HepG2 (cell line): ENCODE measurements around the gene PPM1H. TPM values are rescaled to one million over a fixed set of nuclear protein-coding genes. Genes with fewer than 3 reads are reported as not detected.

Experiments
- ATAC-seq: fragments of 200-7000 bp; cut with Tn5 transposase; 3 replicates; pipeline ENCODE4 v1.9.1; 2020; ENCODE audit warnings: mild to moderate bottlenecking, moderate library complexity
- BruUV-seq: library from RNA; stranded (reverse); fragments of 400-500 nt; replicated peaks from 2 replicates; lab custom pipeline; 2021; lab: Mats Ljungman, UMichigan
- CTCF ChIA-PET: fragments of 300-600 bp; formaldehyde crosslinking; extraction: SDS; loops from one replicate; lab custom pipeline; 2021; ENCODE audit warnings: low total read pairs, inconsistent platforms, low intra/inter-chr PET ratio; lab: Yijun Ruan, JAX
- POLR2A ChIA-PET: fragments of 350-600 bp; sonication (Branson Sonifier 250); formaldehyde crosslinking; loops from one replicate; lab custom pipeline; 2020; ENCODE audit warnings: antibody characterized with exemption, inconsistent platforms; lab: Yijun Ruan, JAX
- DNase-seq: peaks from one replicate; pipeline ENCODE4 v3.0.0-alpha.2; 2015; ENCODE audit warnings: low spot score
- FAIRE-seq: peaks from 3 replicates; lab custom pipeline; 2011; peaks lifted over from hg19 to GRCh38; lab: Jason Lieb, UNC
- H2AFZ ChIP-seq: one replicate; pipeline ENCODE4 v1.6.1; 2011; ENCODE audit warnings: low read length, inconsistent platforms
- H3K27ac ChIP-seq: fragments of 300-600 bp; 3 replicates; pipeline ENCODE4 v1.8.0; 2011; ENCODE audit warnings: mixed run types, mild to moderate bottlenecking, mixed read lengths, low read length, inconsistent platforms; ENCODE audit not compliant: insufficient read depth; ENCODE audit errors: extremely low read length
- H3K27me3 ChIP-seq, 2 experiments: fragments of 200-600 bp in 1 of 2; 2 replicates in 1 of 2; 3 replicates in 1 of 2; pipeline versions ENCODE4 v1.6.0 to v1.8.0; 2011; ENCODE audit warnings: low read length in 2 of 2, mild to moderate bottlenecking in 2 of 2, moderate library complexity in 2 of 2, inconsistent platforms in 1 of 2; ENCODE audit not compliant: insufficient read depth in 2 of 2, control insufficient read depth in 1 of 2
- H3K36me3 ChIP-seq, 2 experiments: fragments of 200-600 bp in 1 of 2; replicated peaks in 1 of 2; 2 replicates in 1 of 2; 3 replicates in 1 of 2; pipeline versions ENCODE4 v1.5.1 to v1.8.0; 2011; ENCODE audit warnings: low read length in 2 of 2, inconsistent platforms in 1 of 2; ENCODE audit not compliant: insufficient read depth in 2 of 2, control insufficient read depth in 1 of 2
- H3K4me1 ChIP-seq: 2 replicates; pipeline ENCODE4 v1.5.1; 2012; ENCODE audit warnings: low read length, inconsistent platforms; ENCODE audit not compliant: insufficient read depth
- H3K4me2 ChIP-seq: 2 replicates; pipeline ENCODE4 v1.6.0; 2011; ENCODE audit warnings: low read depth, low read length, inconsistent platforms
- H3K4me3 ChIP-seq, 3 experiments: fragments of 200-600 bp in 1 of 3; sonication (generic), shearing (Covaris generic) in 1 of 3; replicated peaks in 1 of 3; 2 replicates each; pipeline ENCODE4 v1.5.1; 2011 to 2016; ENCODE audit warnings: low read length in 3 of 3, inconsistent platforms in 2 of 3, low read depth in 2 of 3, mild to moderate bottlenecking in 2 of 3, control low read depth in 1 of 3, mixed read lengths in 1 of 3; ENCODE audit not compliant: insufficient read depth in 1 of 3
- H3K79me2 ChIP-seq: one replicate; pipeline ENCODE4 v1.6.1; 2011; ENCODE audit warnings: low read length, inconsistent platforms; ENCODE audit not compliant: insufficient read depth
- H3K9ac ChIP-seq: 2 replicates; pipeline ENCODE4 v1.6.0; 2011; ENCODE audit warnings: mild to moderate bottlenecking, low read depth, low read length, inconsistent platforms; ENCODE audit not compliant: insufficient read depth
- H3K9me3 ChIP-seq: 2 replicates; pipeline ENCODE4 v1.5.1; 2012; ENCODE audit warnings: mild to moderate bottlenecking, low read length
- H4K20me1 ChIP-seq: 2 replicates; pipeline ENCODE4 v1.6.0; 2011; ENCODE audit warnings: inconsistent platforms, mild to moderate bottlenecking, low read length, moderate library complexity; ENCODE audit not compliant: insufficient read depth
- CC2D1A ChIP-seq: sonication (generic); formaldehyde crosslinking; IDR thresholded peaks from 2 replicates; pipeline ENCODE4 v1.8.1; 2023; ENCODE audit warnings: mild to moderate bottlenecking, missing genetic modification reagents
- CENPX ChIP-seq: sonication (generic); formaldehyde crosslinking; IDR thresholded peaks from 2 replicates; pipeline ENCODE4 v1.9.0; 2021; ENCODE audit warnings: mild to moderate bottlenecking, missing genetic modification reagents, moderate library complexity
- FOXK1 ChIP-seq: sonication (generic); formaldehyde crosslinking; IDR thresholded peaks from 2 replicates; pipeline ENCODE4 v1.4.0; 2020; ENCODE audit warnings: low read depth, missing genetic modification reagents, borderline replicate concordance
- TBX2 ChIP-seq: sonication (generic); formaldehyde crosslinking; IDR thresholded peaks from 2 replicates; pipeline ENCODE4 v1.5.0; 2020; ENCODE audit warnings: missing genetic modification reagents, mild to moderate bottlenecking, borderline replicate concordance
- WGBS: methylation state at CpG from one replicate; pipeline ENCODE4 v1.1.6; 2017; ENCODE audit warnings: low lambda C conversion rate; 5-methylcytosine and 5-hydroxymethylcytosine counted together
- in situ Hi-C: cut with HindIII; loops from 2 replicates; pipeline ENCODE4 v1.10.0; 2017; ENCODE audit warnings: low pct_unique_long_range_greater_than_20kb; ENCODE audit not compliant: extremely low pct_ligation_motif_present
- intact Hi-C: fragments of 100-400 bp; cut with micrococcal nuclease; formaldehyde crosslinking; loops from one replicate; pipeline ENCODE4 v1.10.0; 2022; ENCODE audit not compliant: unreplicated experiment
- polyA plus RNA-seq, 8 experiments: library from polyadenylated mRNA; depleted of rRNA in 3 of 8; stranded (reverse) in 7 of 8; unstranded in 1 of 8; fragments of >200 nt; fragmentation: Illumina TruSeq in 4 of 8; extraction: Trizol in 4 of 8; gene quantifications; 2 replicates each; pipeline versions ENCODE4 v1.2.1 to v1.2.3, GENCODE V29; 2011 to 2016; ENCODE audit warnings: low read depth in 4 of 8, missing spikeins in 1 of 8, mixed read lengths in 1 of 8; ENCODE audit not compliant: insufficient read depth in 1 of 8
- total RNA-seq, 5 experiments: library from RNA; depleted of rRNA; stranded (reverse); fragments of >200 nt; fragmentation: Illumina TruSeq; extraction: Trizol; gene quantifications; 2 replicates each; pipeline ENCODE4 v1.2.3, GENCODE V29; 2016; ENCODE audit warnings: low read depth in 1 of 5
- TF ChIP-seq, protein P1 (sequence below): sonication (generic); formaldehyde crosslinking; IDR thresholded peaks from 2 replicates; pipeline ENCODE4 v1.4.0; 2020; ENCODE audit warnings: missing genetic modification reagents
- TF ChIP-seq, protein P2 (sequence below), 2 experiments: sonication (generic) in 1 of 2; formaldehyde crosslinking in 1 of 2; IDR thresholded peaks; 2 replicates each; pipeline versions ENCODE4 v1.6.1 to v1.9.0; 2014 to 2022; ENCODE audit warnings: antibody characterized with exemption in 1 of 2, borderline replicate concordance in 1 of 2, inconsistent platforms in 1 of 2, low read depth in 1 of 2, missing genetic modification reagents in 1 of 2
- TF ChIP-seq, protein P3 (sequence below): sonication (generic); formaldehyde crosslinking; IDR thresholded peaks from 2 replicates; pipeline ENCODE4 v1.4.0; 2020; ENCODE audit warnings: missing genetic modification reagents
- TF ChIP-seq, protein P4 (sequence below): sonication (generic); formaldehyde crosslinking; IDR thresholded peaks from 2 replicates; pipeline ENCODE4 v1.8.0; 2022; ENCODE audit warnings: mild to moderate bottlenecking, missing genetic modification reagents, moderate library complexity

The PPM1H gene
- total and polyA plus RNA-seq, 2 of the 13 experiments (the other 11 are each of a cell fraction or from before 2014, with no cell fraction given) = 29.1 to 38.1 TPM

DNA sequence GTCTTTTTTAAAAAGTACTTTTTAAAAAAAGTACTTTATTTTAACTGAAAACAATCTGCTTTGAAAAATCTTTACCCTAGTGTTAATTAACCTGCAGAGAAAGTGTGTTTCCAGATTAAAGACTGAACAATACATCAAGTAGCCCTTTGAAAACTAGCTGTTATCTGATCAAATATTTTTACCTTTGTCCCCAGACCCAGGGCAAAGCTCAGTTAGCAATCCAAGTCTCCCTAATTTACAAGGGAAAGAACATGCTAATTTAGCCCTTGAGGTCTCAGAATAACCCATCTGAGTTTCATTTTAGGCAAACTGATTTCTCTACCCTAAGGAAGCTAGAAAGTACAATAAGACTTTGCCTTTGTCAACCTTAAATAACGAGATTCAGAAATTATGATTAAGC is 91.2 kb downstream of the PPM1H start (continued):
- TF ChIP-seq CENPX (CRISPR knock-in tag) (no peak), TBX2 (peak; percentile 25; the same call in 1 of the 2 replicates)
- TF ChIP-seq, protein P1, sequence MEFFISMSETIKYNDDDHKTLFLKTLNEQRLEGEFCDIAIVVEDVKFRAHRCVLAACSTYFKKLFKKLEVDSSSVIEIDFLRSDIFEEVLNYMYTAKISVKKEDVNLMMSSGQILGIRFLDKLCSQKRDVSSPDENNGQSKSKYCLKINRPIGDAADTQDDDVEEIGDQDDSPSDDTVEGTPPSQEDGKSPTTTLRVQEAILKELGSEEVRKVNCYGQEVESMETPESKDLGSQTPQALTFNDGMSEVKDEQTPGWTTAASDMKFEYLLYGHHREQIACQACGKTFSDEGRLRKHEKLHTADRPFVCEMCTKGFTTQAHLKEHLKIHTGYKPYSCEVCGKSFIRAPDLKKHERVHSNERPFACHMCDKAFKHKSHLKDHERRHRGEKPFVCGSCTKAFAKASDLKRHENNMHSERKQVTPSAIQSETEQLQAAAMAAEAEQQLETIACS = no peak

DNA sequence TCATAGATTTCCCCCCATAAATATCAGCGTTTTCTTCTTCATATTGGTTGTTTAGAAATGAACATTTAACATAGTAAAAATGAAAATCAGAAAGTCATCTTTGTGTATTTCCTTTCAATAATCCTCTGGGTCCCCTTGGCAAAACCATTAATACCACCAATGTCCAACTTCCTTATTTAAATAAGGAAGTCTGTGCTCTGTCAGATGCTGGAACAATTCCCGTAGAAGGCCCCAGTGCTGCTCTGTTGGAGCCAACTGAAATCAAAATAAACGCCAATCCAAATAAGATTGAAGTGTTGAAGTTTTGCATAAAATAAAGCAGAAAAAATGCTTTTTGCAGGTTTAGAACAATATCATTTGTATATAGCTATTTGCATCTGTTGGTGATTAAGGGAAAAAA is 93.1 kb downstream of the PPM1H start:
- intact Hi-C loops = loop anchor here (5.0 kb wide), 2 partner anchors 50 to 90 kb away; no protein-coding TSS in a partner anchor
- POLR2A ChIA-PET = no interaction called here
- TF ChIP-seq FOXK1 (no peak), CC2D1A (no peak), CENPX (CRISPR knock-in tag) (no peak)
- TF ChIP-seq, protein P2, sequence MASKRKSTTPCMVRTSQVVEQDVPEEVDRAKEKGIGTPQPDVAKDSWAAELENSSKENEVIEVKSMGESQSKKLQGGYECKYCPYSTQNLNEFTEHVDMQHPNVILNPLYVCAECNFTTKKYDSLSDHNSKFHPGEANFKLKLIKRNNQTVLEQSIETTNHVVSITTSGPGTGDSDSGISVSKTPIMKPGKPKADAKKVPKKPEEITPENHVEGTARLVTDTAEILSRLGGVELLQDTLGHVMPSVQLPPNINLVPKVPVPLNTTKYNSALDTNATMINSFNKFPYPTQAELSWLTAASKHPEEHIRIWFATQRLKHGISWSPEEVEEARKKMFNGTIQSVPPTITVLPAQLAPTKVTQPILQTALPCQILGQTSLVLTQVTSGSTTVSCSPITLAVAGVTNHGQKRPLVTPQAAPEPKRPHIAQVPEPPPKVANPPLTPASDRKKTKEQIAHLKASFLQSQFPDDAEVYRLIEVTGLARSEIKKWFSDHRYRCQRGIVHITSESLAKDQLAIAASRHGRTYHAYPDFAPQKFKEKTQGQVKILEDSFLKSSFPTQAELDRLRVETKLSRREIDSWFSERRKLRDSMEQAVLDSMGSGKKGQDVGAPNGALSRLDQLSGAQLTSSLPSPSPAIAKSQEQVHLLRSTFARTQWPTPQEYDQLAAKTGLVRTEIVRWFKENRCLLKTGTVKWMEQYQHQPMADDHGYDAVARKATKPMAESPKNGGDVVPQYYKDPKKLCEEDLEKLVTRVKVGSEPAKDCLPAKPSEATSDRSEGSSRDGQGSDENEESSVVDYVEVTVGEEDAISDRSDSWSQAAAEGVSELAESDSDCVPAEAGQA (IDR thresholded peaks at IDR 0.05; ENCODE audit: low read depth) = no peak
- TF ChIP-seq, protein P2 (CRISPR knock-in tag; IDR thresholded peaks at IDR 0.05; ENCODE audit: borderline replicate concordance) = no peak
- TF ChIP-seq, protein P3, sequence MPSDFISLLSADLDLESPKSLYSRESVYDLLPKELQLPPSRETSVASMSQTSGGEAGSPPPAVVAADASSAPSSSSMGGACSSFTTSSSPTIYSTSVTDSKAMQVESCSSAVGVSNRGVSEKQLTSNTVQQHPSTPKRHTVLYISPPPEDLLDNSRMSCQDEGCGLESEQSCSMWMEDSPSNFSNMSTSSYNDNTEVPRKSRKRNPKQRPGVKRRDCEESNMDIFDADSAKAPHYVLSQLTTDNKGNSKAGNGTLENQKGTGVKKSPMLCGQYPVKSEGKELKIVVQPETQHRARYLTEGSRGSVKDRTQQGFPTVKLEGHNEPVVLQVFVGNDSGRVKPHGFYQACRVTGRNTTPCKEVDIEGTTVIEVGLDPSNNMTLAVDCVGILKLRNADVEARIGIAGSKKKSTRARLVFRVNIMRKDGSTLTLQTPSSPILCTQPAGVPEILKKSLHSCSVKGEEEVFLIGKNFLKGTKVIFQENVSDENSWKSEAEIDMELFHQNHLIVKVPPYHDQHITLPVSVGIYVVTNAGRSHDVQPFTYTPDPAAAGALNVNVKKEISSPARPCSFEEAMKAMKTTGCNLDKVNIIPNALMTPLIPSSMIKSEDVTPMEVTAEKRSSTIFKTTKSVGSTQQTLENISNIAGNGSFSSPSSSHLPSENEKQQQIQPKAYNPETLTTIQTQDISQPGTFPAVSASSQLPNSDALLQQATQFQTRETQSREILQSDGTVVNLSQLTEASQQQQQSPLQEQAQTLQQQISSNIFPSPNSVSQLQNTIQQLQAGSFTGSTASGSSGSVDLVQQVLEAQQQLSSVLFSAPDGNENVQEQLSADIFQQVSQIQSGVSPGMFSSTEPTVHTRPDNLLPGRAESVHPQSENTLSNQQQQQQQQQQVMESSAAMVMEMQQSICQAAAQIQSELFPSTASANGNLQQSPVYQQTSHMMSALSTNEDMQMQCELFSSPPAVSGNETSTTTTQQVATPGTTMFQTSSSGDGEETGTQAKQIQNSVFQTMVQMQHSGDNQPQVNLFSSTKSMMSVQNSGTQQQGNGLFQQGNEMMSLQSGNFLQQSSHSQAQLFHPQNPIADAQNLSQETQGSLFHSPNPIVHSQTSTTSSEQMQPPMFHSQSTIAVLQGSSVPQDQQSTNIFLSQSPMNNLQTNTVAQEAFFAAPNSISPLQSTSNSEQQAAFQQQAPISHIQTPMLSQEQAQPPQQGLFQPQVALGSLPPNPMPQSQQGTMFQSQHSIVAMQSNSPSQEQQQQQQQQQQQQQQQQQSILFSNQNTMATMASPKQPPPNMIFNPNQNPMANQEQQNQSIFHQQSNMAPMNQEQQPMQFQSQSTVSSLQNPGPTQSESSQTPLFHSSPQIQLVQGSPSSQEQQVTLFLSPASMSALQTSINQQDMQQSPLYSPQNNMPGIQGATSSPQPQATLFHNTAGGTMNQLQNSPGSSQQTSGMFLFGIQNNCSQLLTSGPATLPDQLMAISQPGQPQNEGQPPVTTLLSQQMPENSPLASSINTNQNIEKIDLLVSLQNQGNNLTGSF (CRISPR knock-in tag) = no peak
- TF ChIP-seq, protein P4, sequence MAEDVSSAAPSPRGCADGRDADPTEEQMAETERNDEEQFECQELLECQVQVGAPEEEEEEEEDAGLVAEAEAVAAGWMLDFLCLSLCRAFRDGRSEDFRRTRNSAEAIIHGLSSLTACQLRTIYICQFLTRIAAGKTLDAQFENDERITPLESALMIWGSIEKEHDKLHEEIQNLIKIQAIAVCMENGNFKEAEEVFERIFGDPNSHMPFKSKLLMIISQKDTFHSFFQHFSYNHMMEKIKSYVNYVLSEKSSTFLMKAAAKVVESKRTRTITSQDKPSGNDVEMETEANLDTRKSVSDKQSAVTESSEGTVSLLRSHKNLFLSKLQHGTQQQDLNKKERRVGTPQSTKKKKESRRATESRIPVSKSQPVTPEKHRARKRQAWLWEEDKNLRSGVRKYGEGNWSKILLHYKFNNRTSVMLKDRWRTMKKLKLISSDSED (CRISPR knock-in tag) = no peak

More for the DNA sequence above, 93.1 kb downstream of the PPM1H start:
- Histone ChIP-seq H4K20me1 (no peaks in the 10 kb centered on the region; the same call in 1 of the 2 replicates), H2AFZ (no peak overlapping the region), H3K9ac (no peak overlapping the region), H3K27ac (no peak overlapping the region), H3K4me1 (peaks cover 67% of the 10 kb centered on the region), H3K4me3 (no peak overlapping the region), H3K27me3 (no peaks in the 10 kb centered on the region), H3K79me2 (peaks cover 61% of the 10 kb centered on the region), H3K9me3 (no peaks in the 10 kb centered on the region), H3K4me2 (no peak overlapping the region), H3K36me3 (no peaks in the 10 kb centered on the region; a peak in 2 of 5 replicates)
- DNase-seq (no peak), ATAC-seq (no peak), FAIRE-seq (no peak)
- in situ Hi-C loops = no loop called here
- no TSS peak for BruUV-seq
- CTCF ChIA-PET = no interaction called here
- WGBS = 94% methylated on average over 3 of the region's 3 CpGs
